ENCODE results near the gene FRRS1L. TPM values are rescaled to one million over a fixed set of nuclear protein-coding genes. Genes with fewer than 3 reads are reported as not detected.

Gene FRRS1L
- total RNA-seq, 1 donor from 2014 or later, result 0.50 TPM

Other genes starting within 250 kb of the FRRS1L start
- gene ELP1, start 233.1 kb downstream of the FRRS1L start, total RNA-seq, result 41.2 and 49.8 TPM in 2 replicates
- 6.8 and 7.8 TPM in 2 replicates for gene ABITRAM, start 232.8 kb downstream of the FRRS1L start, total RNA-seq
- gene CTNNAL1, start 153.8 kb downstream of the FRRS1L start, total RNA-seq, result 154 and 242 TPM in 2 replicates
- 87.3 and 168 TPM in 2 replicates for gene TMEM245, start 47.3 kb downstream of the FRRS1L start, total RNA-seq
- 5.8 and 13.5 TPM in 2 replicates for gene EPB41L4B, start 153.8 kb upstream of the FRRS1L start, total RNA-seq